Lower lobe of right lung (tissue), 2 donors: ENCODE measurements around the gene RETREG3. TPM values are rescaled to one million over a fixed set of nuclear protein-coding genes. Genes with fewer than 3 reads are reported as not detected.
"Not testable (repeated sequence)": the region's sequence is repeated elsewhere in the genome, so short reads cannot be mapped to it uniquely, and the experiment has no call there.

Experiments
- ATAC-seq, 2 donors: fragments of 200-7000 bp; cut with Tn5 transposase; one replicate each; pipeline ENCODE4 v1.9.1; 2020 to 2022; ENCODE audit warnings: mild to moderate bottlenecking in 2 of 2, moderate library complexity in 2 of 2
- DNase-seq: peaks from one replicate; pipeline ENCODE4 v3.0.0-alpha.2; 2020
- H3K27ac ChIP-seq: fragments of 200-600 bp; one replicate; pipeline ENCODE4 v1.8.0; 2022
- H3K27me3 ChIP-seq: fragments of 200-600 bp; one replicate; pipeline ENCODE4 v1.8.0; 2022; ENCODE audit warnings: low read depth
- H3K36me3 ChIP-seq: fragments of 200-600 bp; one replicate; pipeline ENCODE4 v1.8.0; 2022; ENCODE audit warnings: mild to moderate bottlenecking
- H3K4me1 ChIP-seq: fragments of 200-600 bp; one replicate; pipeline ENCODE4 v1.8.0; 2022
- H3K4me3 ChIP-seq: fragments of 200-600 bp; one replicate; pipeline ENCODE4 v1.8.0; 2022; ENCODE audit warnings: mild to moderate bottlenecking
- H3K9me3 ChIP-seq: fragments of 200-600 bp; one replicate; pipeline ENCODE4 v1.8.0; 2022
- intact Hi-C: fragments of 100-400 bp; cut with DNase I; formaldehyde crosslinking; loops from one replicate; pipeline ENCODE4 v1.11.0; 2022
- total RNA-seq: library from RNA; stranded (reverse); fragmentation: NEBNext Ultra II Directional; extraction: Animal tissue kit (Norgen Biotek cat#: 25700); gene quantifications from one replicate; pipeline ENCODE4 v1.2.1, GENCODE V29; 2021
- TF ChIP-seq, protein P1 (sequence below): fragments of 200-600 bp; IDR thresholded peaks from one replicate; pipeline ENCODE4 v1.8.0; 2022; ENCODE audit warnings: antibody characterized with exemption, mild to moderate bottlenecking
- donor health status: DM: no; HTN: yes; CAD: no; lungs with severe emphysema.

RETREG3 gene
- total RNA-seq, 1 donor from 2014 or later = 70.7 TPM

DNA sequence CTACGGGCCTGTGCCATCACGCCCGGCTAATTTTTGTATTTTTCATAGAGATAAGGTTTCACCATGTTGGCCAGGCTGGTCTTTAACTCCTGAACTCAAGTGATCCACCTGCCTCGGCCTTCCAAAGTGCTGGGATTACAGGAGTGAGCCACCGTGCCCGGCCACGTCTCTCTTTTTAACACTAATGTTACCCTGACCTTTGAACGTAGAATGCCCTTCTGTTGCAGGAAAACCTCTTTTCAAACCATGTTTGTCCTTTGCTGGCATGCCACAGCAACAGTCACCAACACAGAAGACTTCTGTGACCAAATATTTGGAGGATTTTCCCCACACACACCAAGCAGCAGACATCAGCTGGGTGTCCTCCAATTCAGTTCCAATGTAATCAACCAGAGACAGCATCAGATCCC, 64.3 kb downstream of the RETREG3 start:
- no peak for ATAC-seq
- intact Hi-C loops = no loop called here
- no peak overlapping the region for H3K4me3 ChIP-seq
- H3K4me1 ChIP-seq = peaks cover 4% of the 10 kb centered on the region
- H3K9me3 ChIP-seq = no peaks in the 10 kb centered on the region
- TF ChIP-seq, protein P1, sequence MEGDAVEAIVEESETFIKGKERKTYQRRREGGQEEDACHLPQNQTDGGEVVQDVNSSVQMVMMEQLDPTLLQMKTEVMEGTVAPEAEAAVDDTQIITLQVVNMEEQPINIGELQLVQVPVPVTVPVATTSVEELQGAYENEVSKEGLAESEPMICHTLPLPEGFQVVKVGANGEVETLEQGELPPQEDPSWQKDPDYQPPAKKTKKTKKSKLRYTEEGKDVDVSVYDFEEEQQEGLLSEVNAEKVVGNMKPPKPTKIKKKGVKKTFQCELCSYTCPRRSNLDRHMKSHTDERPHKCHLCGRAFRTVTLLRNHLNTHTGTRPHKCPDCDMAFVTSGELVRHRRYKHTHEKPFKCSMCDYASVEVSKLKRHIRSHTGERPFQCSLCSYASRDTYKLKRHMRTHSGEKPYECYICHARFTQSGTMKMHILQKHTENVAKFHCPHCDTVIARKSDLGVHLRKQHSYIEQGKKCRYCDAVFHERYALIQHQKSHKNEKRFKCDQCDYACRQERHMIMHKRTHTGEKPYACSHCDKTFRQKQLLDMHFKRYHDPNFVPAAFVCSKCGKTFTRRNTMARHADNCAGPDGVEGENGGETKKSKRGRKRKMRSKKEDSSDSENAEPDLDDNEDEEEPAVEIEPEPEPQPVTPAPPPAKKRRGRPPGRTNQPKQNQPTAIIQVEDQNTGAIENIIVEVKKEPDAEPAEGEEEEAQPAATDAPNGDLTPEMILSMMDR = no peak
- no peak overlapping the region for H3K27ac ChIP-seq
- no peak for DNase-seq
- H3K27me3 ChIP-seq = no peaks in the 10 kb centered on the region
- peaks cover 52% of the 10 kb centered on the region for H3K36me3 ChIP-seq

DNA sequence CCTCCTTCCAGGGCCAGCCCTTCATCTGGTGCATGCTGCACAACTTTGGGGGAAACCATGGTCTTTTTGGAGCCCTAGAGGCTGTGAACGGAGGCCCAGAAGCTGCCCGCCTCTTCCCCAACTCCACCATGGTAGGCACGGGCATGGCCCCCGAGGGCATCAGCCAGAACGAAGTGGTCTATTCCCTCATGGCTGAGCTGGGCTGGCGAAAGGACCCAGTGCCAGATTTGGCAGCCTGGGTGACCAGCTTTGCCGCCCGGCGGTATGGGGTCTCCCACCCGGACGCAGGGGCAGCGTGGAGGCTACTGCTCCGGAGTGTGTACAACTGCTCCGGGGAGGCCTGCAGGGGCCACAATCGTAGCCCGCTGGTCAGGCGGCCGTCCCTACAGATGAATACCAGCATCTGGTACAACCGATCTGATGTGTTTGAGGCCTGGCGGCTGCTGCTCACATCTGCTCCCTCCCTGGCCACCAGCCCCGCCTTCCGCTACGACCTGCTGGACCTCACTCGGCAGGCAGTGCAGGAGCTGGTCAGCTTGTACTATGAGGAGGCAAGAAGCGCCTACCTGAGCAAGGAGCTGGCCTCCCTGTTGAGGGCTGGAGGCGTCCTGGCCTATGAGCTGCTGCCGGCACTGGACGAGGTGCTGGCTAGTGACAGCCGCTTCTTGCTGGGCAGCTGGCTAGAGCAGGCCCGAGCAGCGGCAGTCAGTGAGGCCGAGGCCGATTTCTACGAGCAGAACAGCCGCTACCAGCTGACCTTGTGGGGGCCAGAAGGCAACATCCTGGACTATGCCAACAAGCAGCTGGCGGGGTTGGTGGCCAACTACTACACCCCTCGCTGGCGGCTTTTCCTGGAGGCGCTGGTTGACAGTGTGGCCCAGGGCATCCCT, 65.7 kb downstream of the RETREG3 start:
- TF ChIP-seq, protein P1 = no peak
- no peak for DNase-seq
- no peaks in the 10 kb centered on the region for H3K27me3 ChIP-seq

DNA sequence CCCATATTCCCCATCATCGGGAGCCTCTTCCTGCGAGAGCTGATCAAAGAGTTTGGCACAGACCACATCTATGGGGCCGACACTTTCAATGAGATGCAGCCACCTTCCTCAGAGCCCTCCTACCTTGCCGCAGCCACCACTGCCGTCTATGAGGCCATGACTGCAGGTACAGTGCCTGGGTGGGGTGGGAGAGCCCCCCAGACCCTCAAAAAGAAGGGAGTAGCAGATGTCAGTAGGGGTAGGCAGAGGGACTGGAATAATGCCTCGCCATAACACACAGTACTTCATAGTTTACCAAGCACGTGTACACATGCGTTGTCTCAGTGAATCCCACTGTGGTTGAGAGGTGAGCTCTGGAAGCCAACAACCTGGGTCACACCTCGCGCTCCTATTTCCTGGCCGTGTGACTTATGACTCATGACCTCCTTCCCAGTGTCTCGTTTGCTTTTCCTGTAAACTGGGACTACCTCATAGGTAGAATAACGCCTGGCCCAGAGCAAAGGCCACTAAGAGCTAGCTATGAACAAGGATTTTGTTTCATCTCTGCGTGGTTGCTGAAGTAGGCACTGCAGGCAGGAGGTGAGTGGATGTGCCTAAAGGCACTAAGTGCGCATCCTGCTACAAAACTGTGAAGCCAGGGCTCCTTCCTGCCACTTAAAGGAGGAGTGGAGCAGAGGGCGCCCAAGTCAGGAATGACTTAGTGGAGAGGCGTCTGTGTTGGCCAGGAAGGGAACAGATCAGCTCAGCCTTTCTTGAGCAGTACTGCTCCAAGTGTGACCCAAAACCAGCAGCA, 67.9 kb downstream of the RETREG3 start:
- no peaks in the 10 kb centered on the region for H3K9me3 ChIP-seq
- H3K27me3 ChIP-seq = no peaks in the 10 kb centered on the region
- H3K4me1 ChIP-seq = peaks cover 13% of the 10 kb centered on the region
- peaks cover 72% of the 10 kb centered on the region for H3K36me3 ChIP-seq
- no peak for ATAC-seq
- no peak overlapping the region for H3K27ac ChIP-seq
- intact Hi-C loops = no loop called here
- H3K4me3 ChIP-seq = no peak overlapping the region
- TF ChIP-seq, protein P1 = no peak
- no peak for DNase-seq

More for the DNA sequence above, 65.7 kb downstream of the RETREG3 start:
- intact Hi-C loops = no loop called here
- ATAC-seq = no peak
- H3K4me3 ChIP-seq = no peak overlapping the region
- H3K9me3 ChIP-seq = no peaks in the 10 kb centered on the region
- peaks cover 66% of the 10 kb centered on the region for H3K36me3 ChIP-seq
- peaks cover under 1% of the 10 kb centered on the region for H3K4me1 ChIP-seq
- no peak overlapping the region for H3K27ac ChIP-seq

DNA sequence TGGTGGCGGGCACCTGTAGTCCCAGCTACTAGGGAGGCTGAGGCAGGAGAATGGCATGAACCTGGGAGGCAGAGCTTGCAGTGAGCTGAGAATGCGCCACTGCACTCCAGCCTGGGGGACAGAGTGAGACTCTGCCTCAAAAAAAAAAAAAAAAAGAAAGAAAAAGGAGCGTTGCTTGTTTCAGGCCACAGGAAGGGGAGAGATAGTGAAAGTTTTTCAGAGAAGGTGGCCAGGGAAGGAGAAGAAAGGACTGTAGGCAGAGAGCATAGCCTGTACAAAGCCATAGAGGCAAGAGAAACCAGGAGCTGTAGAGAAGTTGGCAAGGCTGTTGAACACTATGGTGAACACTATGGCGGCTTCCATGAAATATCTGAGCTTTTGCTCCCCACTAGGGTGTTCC, 68.6 kb downstream of the RETREG3 start:
- H3K27ac ChIP-seq, intact Hi-C loops: not testable (repeated sequence)
- peaks cover 72% of the 10 kb centered on the region for H3K36me3 ChIP-seq

DNA sequence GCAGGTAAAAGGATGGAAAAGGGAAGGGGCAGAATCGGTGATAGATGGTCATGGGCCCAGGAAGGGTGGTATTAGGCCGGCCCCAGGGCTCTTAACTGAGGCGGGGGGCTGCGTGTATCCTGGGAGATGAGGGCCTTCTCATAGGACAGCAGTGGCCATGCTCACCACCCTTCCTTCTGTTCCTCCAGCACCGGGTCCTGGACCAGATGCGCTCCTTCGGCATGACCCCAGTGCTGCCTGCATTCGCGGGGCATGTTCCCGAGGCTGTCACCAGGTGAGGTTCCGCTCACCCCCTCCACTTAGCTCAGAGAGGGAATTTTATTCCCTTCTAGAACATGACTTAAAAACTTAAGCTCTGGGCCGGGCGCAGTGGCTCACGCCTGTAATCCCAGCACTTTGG, 70.7 kb downstream of the RETREG3 start:
- H3K27ac ChIP-seq = no peak overlapping the region
- H3K4me3 ChIP-seq = no peak overlapping the region
- H3K4me1 ChIP-seq = peaks cover 24% of the 10 kb centered on the region
- TF ChIP-seq, protein P1 = no peak
- intact Hi-C loops = no loop called here
- H3K27me3 ChIP-seq = no peaks in the 10 kb centered on the region
- peaks cover 54% of the 10 kb centered on the region for H3K36me3 ChIP-seq
- no peaks in the 10 kb centered on the region for H3K9me3 ChIP-seq
- no peak for DNase-seq
- ATAC-seq = no peak

More for the DNA sequence above, 68.6 kb downstream of the RETREG3 start:
- peaks cover 16% of the 10 kb centered on the region for H3K4me1 ChIP-seq
- H3K4me3 ChIP-seq, ATAC-seq, H3K27me3 ChIP-seq, DNase-seq, H3K9me3 ChIP-seq: not testable (repeated sequence)
